ENCODE data around the gene KCNIP4.

GRCh38 chr4:21733894-21734630 is 214.5 kb downstream of the KCNIP4 start:
- TF ChIP-seq CTCF (IDR thresholded peaks at IDR 0.05), result no peak
- no peak for TF ChIP-seq POLR2A (IDR thresholded peaks at IDR 0.05)

Measured in tibial nerve (tissue), 3 donors.